Measurements from ENCODE around the gene ABLIM2.

- TF ChIP-seq CTCF (IDR thresholded peaks at IDR 0.05 in 2 of 3, conservative IDR thresholded peaks at IDR 0.05 in 1 of 3; ENCODE audit: borderline replicate concordance in 1 of 3, insufficient read depth in 1 of 3, low read depth in 2 of 3, low read length in 2 of 3), result no peak
- no peak for TF ChIP-seq RAD21 (IDR thresholded peaks at IDR 0.05; ENCODE audit: low read depth)
- no peak for TF ChIP-seq POLR2A (IDR thresholded peaks at IDR 0.05; ENCODE audit: borderline replicate concordance, extremely low read depth, insufficient read depth, insufficient read length)
- no peak for TF ChIP-seq EZH2 (IDR thresholded peaks at IDR 0.05)
- no peak for TF ChIP-seq ZNF274 (IDR thresholded peaks at IDR 0.05; ENCODE audit: low read depth, low read length)
- TF ChIP-seq ATF3 (IDR thresholded peaks at IDR 0.05), result no peak
- no peak for TF ChIP-seq YY1 (IDR thresholded peaks at IDR 0.05; ENCODE audit: extremely low read depth, insufficient replicate concordance, low read depth, low read length)
- no peak for TF ChIP-seq ZFX (IDR thresholded peaks at IDR 0.05)
- no peak for TF ChIP-seq ELF1 (IDR thresholded peaks at IDR 0.05; ENCODE audit: borderline replicate concordance, low read depth)
- TF ChIP-seq EZH2phosphoT487 (IDR thresholded peaks at IDR 0.05; ENCODE audit: borderline replicate concordance), result no peak
- TF ChIP-seq POLR2AphosphoS5 (IDR thresholded peaks at IDR 0.05; ENCODE audit: low read depth, low read length), result no peak
Observed at GRCh38 chr4:8184061-8184460, 25.4 kb upstream of the ABLIM2 start.
